Brain microvascular endothelial cell (primary cell): Measurements from ENCODE around the gene PRR36.

Source experiments
- DNase-seq: peaks from one replicate; pipeline ENCODE4 v3.0.0-alpha.2; 2020
- H3K27ac ChIP-seq: fragments of 250-450 bp; sonication (Bioruptor Pico); 2 replicates; pipeline ENCODE4 v1.5.1; 2020; ENCODE audit warnings: mild to moderate bottlenecking, moderate library complexity
- H3K27me3 ChIP-seq: fragments of 250-450 bp; sonication (Bioruptor Pico); replicated peaks from 2 replicates; pipeline ENCODE4 v1.5.1; 2020; ENCODE audit warnings: mild to moderate bottlenecking
- H3K36me3 ChIP-seq: fragments of 250-450 bp; sonication (Bioruptor Pico); replicated peaks from 2 replicates; pipeline ENCODE4 v1.5.1; 2020; ENCODE audit warnings: mild to moderate bottlenecking
- H3K4me3 ChIP-seq: 2 replicates; pipeline ENCODE4 v1.5.1; 2011; ENCODE audit warnings: low read depth, mild to moderate bottlenecking, control low read depth, low read length, moderate library complexity
- in situ Hi-C: cut with HindIII; loops from 2 replicates; pipeline ENCODE4 v1.10.0; 2017; ENCODE audit warnings: low sequenced_read_pairs, low pct_ligation_motif_present
- TF ChIP-seq, protein P1 (sequence below): IDR thresholded peaks from 2 replicates; pipeline ENCODE4 v1.5.1; 2011; ENCODE audit warnings: low read depth, mild to moderate bottlenecking, moderate library complexity, low read length, control low read depth, inconsistent platforms; ENCODE audit errors: missing control alignments

Gene PRR36

DNA sequence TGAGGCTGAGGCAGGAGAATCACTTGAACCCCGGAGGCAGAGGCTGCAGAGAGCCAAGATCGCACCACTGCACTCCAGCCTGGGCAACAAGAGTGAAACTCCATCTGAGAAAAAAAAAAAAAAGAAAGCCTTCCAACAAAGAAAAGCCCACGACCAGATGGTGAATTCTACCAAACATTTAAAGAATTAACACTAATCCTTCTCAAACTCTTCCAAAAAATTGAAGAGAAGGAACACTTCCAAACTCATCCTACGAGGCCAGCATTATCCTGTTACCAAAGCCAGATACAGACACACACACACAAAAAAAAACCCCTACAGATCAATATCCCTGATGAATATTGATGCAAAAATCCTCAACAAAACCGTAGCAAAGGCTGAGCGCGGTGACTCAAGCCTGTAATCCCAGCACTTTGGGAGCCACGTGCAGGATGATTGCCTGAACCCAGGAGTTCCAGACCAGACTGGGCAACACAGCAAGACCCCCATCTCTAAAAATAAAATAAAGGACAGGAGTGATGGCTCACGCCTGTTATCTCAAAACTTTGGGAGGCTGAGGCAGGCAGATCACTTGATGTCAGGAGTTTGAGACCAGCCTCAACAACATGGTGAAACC is 50.4 kb downstream of the PRR36 start:
- peaks cover 2% of the 10 kb centered on the region for H3K27me3 ChIP-seq
- H3K36me3 ChIP-seq, result no peaks in the 10 kb centered on the region

DNA sequence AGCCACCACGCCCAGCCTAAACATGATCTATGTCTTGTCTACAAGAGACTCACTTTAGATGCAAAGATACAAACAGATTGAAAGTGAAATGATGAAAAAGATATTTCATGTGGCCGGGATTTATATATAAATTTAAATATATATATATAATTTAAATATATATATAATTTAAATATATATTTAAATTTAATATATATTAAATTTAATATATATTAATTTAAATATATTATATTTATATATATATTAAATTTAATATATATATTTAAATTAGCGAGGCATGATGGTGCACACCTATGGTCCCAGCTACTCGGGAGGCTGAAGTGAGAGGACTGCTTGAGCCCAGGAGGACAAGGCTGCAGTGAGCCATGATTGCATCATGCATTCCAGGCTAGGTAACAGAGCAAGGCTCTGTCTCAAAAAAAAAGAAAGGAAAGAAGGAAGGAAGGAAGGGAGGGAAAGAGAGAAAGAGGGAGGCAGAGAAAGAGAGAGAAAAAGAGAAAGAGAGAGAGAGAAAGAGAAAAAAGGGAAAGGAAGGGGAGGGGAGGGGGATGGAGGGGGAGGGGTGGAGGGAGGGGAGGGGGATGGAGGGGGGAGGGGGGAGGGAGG is 51.2 kb downstream of the PRR36 start:
- DNase-seq, result no peak
- in situ Hi-C loops, result no loop called here
- Histone ChIP-seq H3K4me3 (no peak overlapping the region), H3K36me3 (no peaks in the 10 kb centered on the region), H3K27ac (no peak overlapping the region), H3K27me3 (peaks cover 2% of the 10 kb centered on the region)
- TF ChIP-seq, protein P1, sequence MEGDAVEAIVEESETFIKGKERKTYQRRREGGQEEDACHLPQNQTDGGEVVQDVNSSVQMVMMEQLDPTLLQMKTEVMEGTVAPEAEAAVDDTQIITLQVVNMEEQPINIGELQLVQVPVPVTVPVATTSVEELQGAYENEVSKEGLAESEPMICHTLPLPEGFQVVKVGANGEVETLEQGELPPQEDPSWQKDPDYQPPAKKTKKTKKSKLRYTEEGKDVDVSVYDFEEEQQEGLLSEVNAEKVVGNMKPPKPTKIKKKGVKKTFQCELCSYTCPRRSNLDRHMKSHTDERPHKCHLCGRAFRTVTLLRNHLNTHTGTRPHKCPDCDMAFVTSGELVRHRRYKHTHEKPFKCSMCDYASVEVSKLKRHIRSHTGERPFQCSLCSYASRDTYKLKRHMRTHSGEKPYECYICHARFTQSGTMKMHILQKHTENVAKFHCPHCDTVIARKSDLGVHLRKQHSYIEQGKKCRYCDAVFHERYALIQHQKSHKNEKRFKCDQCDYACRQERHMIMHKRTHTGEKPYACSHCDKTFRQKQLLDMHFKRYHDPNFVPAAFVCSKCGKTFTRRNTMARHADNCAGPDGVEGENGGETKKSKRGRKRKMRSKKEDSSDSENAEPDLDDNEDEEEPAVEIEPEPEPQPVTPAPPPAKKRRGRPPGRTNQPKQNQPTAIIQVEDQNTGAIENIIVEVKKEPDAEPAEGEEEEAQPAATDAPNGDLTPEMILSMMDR, result no peak

More for the DNA sequence above, 50.4 kb downstream of the PRR36 start:
- no peak for DNase-seq
- H3K4me3 ChIP-seq, result no peak overlapping the region
- in situ Hi-C loops, result no loop called here
- TF ChIP-seq, protein P1, result no peak
- H3K27ac ChIP-seq, result no peak overlapping the region

DNA sequence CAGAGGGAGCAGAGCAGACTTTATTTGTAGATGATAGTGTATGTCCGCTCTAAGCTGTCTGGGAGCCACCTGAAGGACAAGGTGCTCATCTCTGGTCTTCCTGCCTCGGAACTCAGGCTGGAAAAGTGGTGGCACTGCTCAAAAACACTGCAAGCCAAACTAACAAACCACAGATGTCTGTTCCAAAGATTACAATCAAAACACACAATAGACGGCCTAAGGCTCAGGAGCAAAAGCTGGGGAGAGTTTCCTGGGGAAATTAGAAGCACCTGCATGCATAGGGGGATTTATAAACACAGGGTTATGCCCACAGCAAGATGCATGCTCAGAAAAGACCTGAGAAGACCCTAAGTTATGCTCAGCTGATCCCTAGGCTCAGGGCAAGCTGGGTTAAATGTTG is 53.6 kb downstream of the PRR36 start:
- Histone ChIP-seq H3K36me3 (no peaks in the 10 kb centered on the region), H3K27ac (no peak overlapping the region), H3K4me3 (no peak overlapping the region), H3K27me3 (peaks cover 2% of the 10 kb centered on the region)
- TF ChIP-seq, protein P1, result no peak
- in situ Hi-C loops, result no loop called here
- no peak for DNase-seq

DNA sequence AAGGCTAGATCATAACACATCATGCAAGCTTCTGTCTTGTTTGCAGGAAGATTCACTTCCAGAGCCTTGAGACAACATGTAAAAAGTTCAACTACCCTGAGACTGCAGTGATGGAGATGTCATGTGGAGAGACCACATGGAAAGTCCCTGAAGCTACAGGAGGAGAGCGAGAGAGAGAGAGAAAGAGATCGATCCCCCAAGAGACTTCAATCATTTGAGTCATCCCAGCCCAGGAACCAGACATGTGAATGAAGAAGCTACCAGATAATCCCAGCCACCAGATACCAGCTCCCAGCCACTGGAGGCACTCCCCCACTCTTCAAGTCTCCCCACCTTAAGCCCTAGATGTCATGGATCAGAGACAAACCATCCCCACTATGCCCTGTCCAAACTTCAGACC is 54.9 kb downstream of the PRR36 start:
- H3K4me3 ChIP-seq, result no peak overlapping the region
- no peaks in the 10 kb centered on the region for H3K36me3 ChIP-seq
- in situ Hi-C loops, result no loop called here
- H3K27me3 ChIP-seq, result peaks cover 2% of the 10 kb centered on the region
- no peak for DNase-seq
- no peak overlapping the region for H3K27ac ChIP-seq
- TF ChIP-seq, protein P1, result no peak

DNA sequence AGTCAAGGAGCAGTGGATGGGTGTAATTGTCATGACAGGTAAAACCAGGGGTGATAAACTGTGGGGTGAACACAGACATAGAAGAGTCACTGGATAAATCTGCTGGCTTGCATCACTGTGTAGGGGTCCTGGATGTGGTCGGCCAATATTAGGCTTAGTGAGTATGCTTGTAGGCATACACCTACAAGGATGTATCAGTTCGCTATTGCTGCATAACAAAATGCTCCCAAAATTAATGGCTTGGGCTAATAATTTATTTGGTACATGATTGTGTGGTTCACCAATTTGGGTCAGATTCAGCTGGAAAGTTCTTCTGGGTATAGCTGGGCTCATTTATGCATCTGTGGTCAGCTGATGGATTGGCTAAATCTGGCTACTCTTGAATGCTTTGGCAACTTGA is 55.4 kb downstream of the PRR36 start:
- Histone ChIP-seq H3K27me3 (peaks cover 2% of the 10 kb centered on the region), H3K27ac (no peak overlapping the region), H3K36me3 (no peaks in the 10 kb centered on the region), H3K4me3 (no peak overlapping the region)
- TF ChIP-seq, protein P1, result no peak
- in situ Hi-C loops, result no loop called here
- DNase-seq, result no peak
